NCI-H2081 (cell line): ENCODE measurements around the gene TBCK.

Experiments used
- DNase-seq, 2 experiments: peaks; one replicate each; lab custom pipeline; 2025; lab: John Stamatoyannopoulos, UW

The TBCK gene

GRCh38 chr4:106039796-106040195 lies 276.2 kb downstream of the TBCK start:
- DNase-seq = no peak

GRCh38 chr4:106038908-106039307 lies 277.1 kb downstream of the TBCK start:
- DNase-seq = no peak

GRCh38 chr4:106038012-106038411 lies 278.0 kb downstream of the TBCK start:
- no peak for DNase-seq

GRCh38 chr4:106036848-106037247 lies 279.2 kb downstream of the TBCK start:
- DNase-seq = no peak

GRCh38 chr4:106036334-106036733 lies 279.7 kb downstream of the TBCK start:
- DNase-seq = no peak

GRCh38 chr4:106035204-106035603 lies 280.8 kb downstream of the TBCK start:
- no peak for DNase-seq

GRCh38 chr4:106034751-106035150 lies 281.3 kb downstream of the TBCK start:
- no peak for DNase-seq

GRCh38 chr4:106034220-106034619 lies 281.8 kb downstream of the TBCK start:
- DNase-seq = peak in 1 of 2 experiments; percentile 7

- no peak for DNase-seq
These were observed 282.5 kb downstream of the TBCK start for GRCh38 chr4:106033469-106033868.

- no peak for DNase-seq
These were observed 283.1 kb downstream of the TBCK start for GRCh38 chr4:106032851-106033286.

- DNase-seq = no peak
These were observed 293.6 kb downstream of the TBCK start for GRCh38 chr4:106022454-106022853.

- DNase-seq = no peak
These were observed 294.1 kb downstream of the TBCK start for GRCh38 chr4:106021737-106022410.

GRCh38 chr4:106019771-106020170 lies 296.2 kb downstream of the TBCK start:
- no peak for DNase-seq

GRCh38 chr4:106017975-106018374 lies 298.0 kb downstream of the TBCK start:
- DNase-seq = no peak

- no peak for DNase-seq
These were observed 304.6 kb downstream of the TBCK start for GRCh38 chr4:106011387-106011786.

- DNase-seq = no peak
These were observed 305.2 kb downstream of the TBCK start for GRCh38 chr4:106010761-106011160.

GRCh38 chr4:106002994-106003393 lies 313.0 kb downstream of the TBCK start:
- no peak for DNase-seq

- no peak for DNase-seq
These were observed 317.6 kb downstream of the TBCK start for GRCh38 chr4:105998171-105999063.

GRCh38 chr4:105996845-105997244 lies 319.2 kb downstream of the TBCK start:
- no peak for DNase-seq

GRCh38 chr4:105994841-105995501 lies 321.0 kb downstream of the TBCK start:
- DNase-seq = no peak

- DNase-seq = no peak
These were observed 321.9 kb downstream of the TBCK start for GRCh38 chr4:105994061-105994460.

- DNase-seq = no peak
These were observed 323.2 kb downstream of the TBCK start for GRCh38 chr4:105992641-105993305.
